ENCODE data around the gene NPPA. TPM values are rescaled to one million over a fixed set of nuclear protein-coding genes. Genes with fewer than 3 reads are reported as not detected.

Gene NPPA
- total RNA-seq, 3 donors from 2014 or later (not counting 1 experiment from before 2014, with no cell fraction given) = not detected

GRCh38 chr1:11874624-11875023 lies 27.0 kb upstream of the NPPA start:
- H3K9me3 ChIP-seq (ENCODE audit: control insufficient read depth, insufficient read depth, low read length) = no peaks in the 10 kb centered on the region
- H3K4me3 ChIP-seq (ENCODE audit: low read length) = no peak overlapping the region
- no peaks in the 10 kb centered on the region for H3K27me3 ChIP-seq (ENCODE audit: control insufficient read depth, insufficient read depth, low read length)
- DNase-seq (no peak), ATAC-seq (no peak)
- Mint-ChIP-seq H3K36me3 (no peaks in the 10 kb centered on the region), H3K27ac (no peak overlapping the region), H3K27me3 (ENCODE audit: low read depth in 2 of 2) (peaks cover 0 to 7% of the 10 kb centered on the region in 2 donors), H3K9me3 (no peaks in the 10 kb centered on the region), H3K4me1 (no peaks in the 10 kb centered on the region), H3K4me3 (no peak overlapping the region)
- no peak overlapping the region for H3K27ac ChIP-seq (ENCODE audit: low read length)
- no peak for TF ChIP-seq CTCF (IDR thresholded peaks at IDR 0.05)
- intact Hi-C loops (cut with micrococcal nuclease) = no loop called here
- no peaks in the 10 kb centered on the region for H3K36me3 ChIP-seq (ENCODE audit: control insufficient read depth, insufficient read depth, low read length)
- WGBS (ENCODE audit: insufficient coverage) = 80% methylated on average over 6 of the region's 6 CpGs
- H3K4me1 ChIP-seq (ENCODE audit: control insufficient read depth, insufficient read depth, low read length) = no peaks in the 10 kb centered on the region

DNA sequence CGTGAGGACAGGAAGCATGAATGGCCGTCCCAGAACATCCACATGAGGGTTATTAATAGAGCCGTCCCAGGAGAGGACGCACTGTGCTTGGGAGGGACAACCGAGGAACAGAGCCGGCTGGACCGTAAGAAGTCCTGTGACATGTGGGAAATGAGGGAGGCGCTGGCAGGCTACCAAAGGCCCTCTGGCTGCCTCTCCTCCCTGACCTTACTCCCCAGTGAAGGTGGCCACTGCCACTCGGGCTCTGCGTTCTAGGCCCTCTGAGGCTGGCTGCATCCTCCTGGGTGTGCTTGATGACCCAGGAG lies 26.6 kb upstream of the NPPA start:
- H3K9me3 ChIP-seq (ENCODE audit: control insufficient read depth, insufficient read depth, low read length) = no peaks in the 10 kb centered on the region
- Mint-ChIP-seq H3K27me3 (ENCODE audit: low read depth in 2 of 2) (peaks cover 0 to 7% of the 10 kb centered on the region in 2 donors), H3K4me3 (no peak overlapping the region), H3K27ac (no peak overlapping the region), H3K36me3 (no peaks in the 10 kb centered on the region), H3K9me3 (no peaks in the 10 kb centered on the region), H3K4me1 (no peaks in the 10 kb centered on the region)
- no peak for TF ChIP-seq CTCF (IDR thresholded peaks at IDR 0.05)
- H3K4me1 ChIP-seq (ENCODE audit: control insufficient read depth, insufficient read depth, low read length) = no peaks in the 10 kb centered on the region
- no peak overlapping the region for H3K27ac ChIP-seq (ENCODE audit: low read length)
- no peaks in the 10 kb centered on the region for H3K27me3 ChIP-seq (ENCODE audit: control insufficient read depth, insufficient read depth, low read length)
- H3K4me3 ChIP-seq (ENCODE audit: low read length) = no peak overlapping the region
- DNase-seq = no peak
- 84% methylated on average over 10 of the region's 10 CpGs for WGBS (ENCODE audit: insufficient coverage)
- no peak for ATAC-seq
- intact Hi-C loops (cut with micrococcal nuclease) = no loop called here
- H3K36me3 ChIP-seq (ENCODE audit: control insufficient read depth, insufficient read depth, low read length) = no peaks in the 10 kb centered on the region

GRCh38 chr1:11873395-11874257 lies 26.0 kb upstream of the NPPA start:
- Mint-ChIP-seq H3K27me3 (ENCODE audit: low read depth in 2 of 2) (peaks cover 0 to 7% of the 10 kb centered on the region in 2 donors), H3K9me3 (no peaks in the 10 kb centered on the region), H3K4me1 (no peaks in the 10 kb centered on the region), H3K36me3 (no peaks in the 10 kb centered on the region), H3K4me3 (no peak overlapping the region), H3K27ac (no peak overlapping the region)
- no peaks in the 10 kb centered on the region for H3K36me3 ChIP-seq (ENCODE audit: control insufficient read depth, insufficient read depth, low read length)
- no peak overlapping the region for H3K4me3 ChIP-seq (ENCODE audit: low read length)
- TF ChIP-seq CTCF (IDR thresholded peaks at IDR 0.05) = no peak
- no peaks in the 10 kb centered on the region for H3K27me3 ChIP-seq (ENCODE audit: control insufficient read depth, insufficient read depth, low read length)
- H3K4me1 ChIP-seq (ENCODE audit: control insufficient read depth, insufficient read depth, low read length) = no peaks in the 10 kb centered on the region
- ATAC-seq (no peak), DNase-seq (no peak)
- H3K9me3 ChIP-seq (ENCODE audit: control insufficient read depth, insufficient read depth, low read length) = no peaks in the 10 kb centered on the region
- intact Hi-C loops (cut with micrococcal nuclease) = no loop called here
- WGBS (ENCODE audit: insufficient coverage) = 92% methylated on average over 13 of the region's 14 CpGs
- H3K27ac ChIP-seq (ENCODE audit: low read length) = no peak overlapping the region

DNA sequence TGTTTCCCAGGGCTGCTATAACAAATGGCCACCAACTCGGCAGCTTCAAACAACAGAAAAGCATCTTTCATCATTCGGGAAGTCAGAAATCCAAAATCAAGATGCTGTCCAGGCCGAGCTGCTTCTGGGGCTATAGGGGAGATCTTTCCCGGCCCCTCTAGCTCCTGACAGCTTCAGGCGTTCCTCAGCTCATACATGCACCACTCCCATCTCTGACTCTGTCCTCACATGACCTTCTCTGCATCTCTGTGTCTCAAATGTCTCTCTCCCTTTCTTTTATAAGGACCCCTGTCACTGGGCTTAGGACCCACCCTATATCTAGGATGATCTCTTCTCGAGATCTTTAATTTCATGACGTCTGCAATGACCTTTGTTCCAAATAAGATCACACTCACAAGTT lies 25.0 kb upstream of the NPPA start:
- no peak for TF ChIP-seq CTCF (IDR thresholded peaks at IDR 0.05)
- Histone ChIP-seq H3K27ac (ENCODE audit: low read length) (no peak overlapping the region), H3K36me3 (ENCODE audit: control insufficient read depth, insufficient read depth, low read length) (no peaks in the 10 kb centered on the region), H3K27me3 (ENCODE audit: control insufficient read depth, insufficient read depth, low read length) (no peaks in the 10 kb centered on the region), H3K4me1 (ENCODE audit: control insufficient read depth, insufficient read depth, low read length) (no peaks in the 10 kb centered on the region), H3K4me3 (ENCODE audit: low read length) (no peak overlapping the region), H3K9me3 (ENCODE audit: control insufficient read depth, insufficient read depth, low read length) (no peaks in the 10 kb centered on the region)
- no peaks in the 10 kb centered on the region for H3K9me3 Mint-ChIP-seq
- no peak overlapping the region for H3K27ac Mint-ChIP-seq
- no peaks in the 10 kb centered on the region for H3K4me1 Mint-ChIP-seq
- ATAC-seq = no peak
- WGBS (ENCODE audit: insufficient coverage) = 56% methylated on average over 7 of the region's 7 CpGs
- H3K4me3 Mint-ChIP-seq = no peak overlapping the region
- DNase-seq = no peak
- no peaks in the 10 kb centered on the region for H3K36me3 Mint-ChIP-seq
- H3K27me3 Mint-ChIP-seq (ENCODE audit: low read depth in 2 of 2) = peaks cover 0 to 7% of the 10 kb centered on the region in 2 donors
- intact Hi-C loops (cut with micrococcal nuclease) = no loop called here

Data from natural killer cell (primary cell).